ENCODE results near the gene ADARB2.
"Not testable (repeated sequence)": the region's sequence is repeated elsewhere in the genome, so short reads cannot be mapped to it uniquely, and the experiment has no call there.

ADARB2 gene

DNA sequence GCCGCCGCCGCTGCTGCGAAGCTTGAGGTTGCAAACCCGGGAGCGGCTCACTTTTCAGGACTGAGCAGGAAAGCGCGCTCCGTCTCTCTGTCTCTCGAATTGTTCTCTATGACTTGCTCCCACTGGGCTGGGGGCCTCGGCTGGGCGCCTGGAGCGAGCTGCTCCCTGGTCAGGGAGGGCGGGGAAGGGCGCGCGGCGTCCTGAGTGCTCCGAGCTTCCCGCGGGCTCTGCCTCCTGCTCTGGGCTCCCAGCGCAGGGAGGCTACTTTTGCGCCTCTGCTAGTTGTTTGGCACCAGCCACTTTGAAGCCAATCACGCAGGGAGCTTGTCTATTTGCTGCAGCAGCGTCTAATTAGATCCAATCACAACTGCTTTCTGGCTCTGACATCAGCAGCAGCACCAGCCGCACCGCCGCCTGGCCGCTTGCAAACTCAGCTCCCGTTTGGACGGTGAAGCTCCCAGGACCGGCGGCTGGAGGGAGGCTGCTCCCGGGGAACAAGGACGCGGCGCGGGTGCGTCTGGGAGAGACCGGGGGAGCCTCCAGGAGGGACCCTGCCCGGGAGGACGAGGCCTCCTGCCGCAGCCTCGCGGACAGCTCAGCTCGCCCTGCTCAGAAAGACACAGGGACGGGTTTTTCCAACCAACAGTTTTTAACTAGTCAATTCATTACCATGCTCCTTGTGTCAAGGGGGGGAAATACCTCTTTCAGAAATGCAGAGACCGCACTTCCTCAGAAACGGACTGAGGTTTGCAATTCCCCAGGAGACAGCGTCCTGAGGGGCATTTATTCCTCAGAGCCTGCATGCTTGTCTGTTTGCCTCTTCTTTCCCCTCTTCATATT, at the start of gene ADARB2:
ADARB2 (minus strand) TSS at position 304 of the 840 bp plus-strand sequence.
- peak in 1 of 3 donors; percentile 17 for DNase-seq (ENCODE audit: low read depth in 2 of 3, low spot score in 1 of 3)

DNA sequence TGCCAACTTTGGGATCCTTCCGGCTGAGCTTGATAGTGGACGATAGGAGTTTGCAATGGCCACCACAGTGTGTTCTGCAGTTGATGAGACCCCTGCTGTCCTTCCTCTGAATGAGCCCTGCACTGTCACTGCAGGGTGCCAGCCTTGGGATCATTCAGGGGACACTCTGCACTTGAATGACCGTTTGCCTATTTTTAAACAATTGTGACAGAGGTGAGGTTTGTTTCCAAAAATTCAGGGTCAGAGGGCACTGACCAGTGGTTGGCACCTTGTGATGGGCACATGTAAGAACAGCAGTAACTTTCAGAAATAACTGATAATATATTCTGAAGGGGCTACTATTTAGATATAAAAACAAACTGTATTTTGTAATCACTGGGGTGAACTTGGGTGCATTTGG, 48.5 kb upstream of the ADARB2 start:
- no peak for DNase-seq (ENCODE audit: low read depth in 2 of 3, low spot score in 1 of 3)

DNA sequence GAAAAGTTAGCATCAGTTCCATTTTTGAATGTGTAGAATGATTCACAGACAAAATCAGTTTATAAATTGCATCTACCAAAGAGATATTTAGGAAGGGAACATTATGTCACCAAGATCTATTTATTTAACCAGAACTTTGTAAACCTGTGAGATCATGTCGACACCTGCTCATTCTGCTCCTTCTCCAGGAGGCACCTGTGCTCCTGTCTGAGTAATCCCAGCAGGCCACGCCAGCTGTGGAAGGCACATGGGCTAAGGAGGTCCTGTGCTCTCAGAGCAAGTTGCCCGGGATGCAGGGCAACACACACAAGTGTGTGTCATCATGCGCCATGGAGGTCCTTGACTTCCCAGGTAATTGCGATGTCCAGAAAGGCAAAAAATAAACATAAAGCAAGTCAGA, 45.5 kb upstream of the ADARB2 start:
- no peak for DNase-seq (ENCODE audit: low read depth in 2 of 3, low spot score in 1 of 3)

DNA sequence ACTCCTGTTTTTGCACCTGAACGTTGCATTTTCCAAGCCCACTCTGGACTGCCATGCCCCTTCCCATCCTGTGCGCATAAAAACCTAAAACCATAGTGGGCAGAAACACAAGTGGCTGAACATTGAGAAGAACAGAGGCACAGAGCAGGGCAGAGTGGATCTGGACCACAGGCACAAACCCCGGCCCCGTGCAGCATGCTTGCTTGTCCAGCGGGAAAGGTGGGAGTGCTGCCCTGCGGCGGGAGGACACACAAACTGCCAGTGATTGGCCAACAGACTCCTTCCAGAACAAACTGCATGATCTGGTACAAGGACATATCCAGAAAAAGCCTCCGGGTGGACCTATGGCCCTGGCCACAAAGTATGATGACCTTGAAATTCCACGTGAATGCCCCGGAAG, 42.5 kb upstream of the ADARB2 start:
- no peak for DNase-seq (ENCODE audit: low read depth in 2 of 3, low spot score in 1 of 3)

DNA sequence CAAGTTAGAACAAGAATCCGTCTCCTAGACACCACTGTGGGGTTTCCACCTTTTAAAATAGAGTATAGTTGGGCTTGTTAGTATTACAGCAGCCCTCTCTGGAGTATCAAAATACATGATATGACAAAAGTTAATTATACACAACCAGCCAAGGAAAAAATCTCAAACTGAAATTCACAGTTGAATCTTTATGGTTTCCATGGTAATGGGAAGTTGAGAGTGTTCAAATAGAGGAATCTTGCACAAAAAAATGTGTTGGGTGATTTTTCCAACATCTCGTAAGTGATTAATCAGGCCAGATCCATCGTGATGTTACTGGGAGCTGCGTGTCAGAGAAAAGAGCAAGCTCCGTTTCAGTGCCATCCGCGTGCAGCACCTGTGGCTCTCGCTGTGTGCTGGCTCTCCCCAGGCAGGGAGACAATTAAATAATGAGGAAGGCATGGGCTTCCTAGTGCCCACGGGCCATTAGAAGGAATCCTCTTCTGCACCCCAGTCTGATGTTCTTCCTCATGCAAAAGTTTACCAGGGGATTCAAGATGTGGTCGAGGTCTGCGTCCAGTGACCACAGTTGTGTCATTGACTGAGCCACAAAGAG, 41.1 kb upstream of the ADARB2 start:
- no peak for DNase-seq (ENCODE audit: low read depth in 2 of 3, low spot score in 1 of 3)

DNA sequence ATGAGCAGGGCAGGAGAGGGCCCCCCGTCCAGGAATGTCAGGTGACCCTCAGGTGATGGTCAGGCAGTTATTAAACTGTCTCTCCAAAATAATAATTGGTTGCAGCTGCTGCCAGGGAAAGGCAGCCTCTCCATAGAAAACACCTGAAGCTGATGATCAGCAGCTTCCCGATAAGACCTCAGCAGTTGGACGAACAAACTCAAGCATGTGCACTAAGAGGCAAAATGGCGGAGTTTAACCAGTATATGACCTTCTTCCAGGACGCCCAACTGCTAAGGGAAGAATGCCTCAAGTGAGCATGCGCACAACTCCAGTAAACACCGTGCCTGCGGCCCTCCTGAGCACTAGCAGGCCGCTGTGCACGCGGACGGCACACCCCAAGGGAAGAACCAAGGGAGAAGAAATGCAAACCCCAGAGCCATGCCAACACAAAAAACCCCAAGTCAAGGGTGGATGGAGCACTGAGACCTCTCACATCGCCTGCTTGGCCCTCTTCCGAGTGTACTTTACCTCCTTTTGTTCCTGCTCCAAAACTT, 38.9 kb upstream of the ADARB2 start:
- DNase-seq (ENCODE audit: low read depth in 2 of 3, low spot score in 1 of 3) = no peak

DNA sequence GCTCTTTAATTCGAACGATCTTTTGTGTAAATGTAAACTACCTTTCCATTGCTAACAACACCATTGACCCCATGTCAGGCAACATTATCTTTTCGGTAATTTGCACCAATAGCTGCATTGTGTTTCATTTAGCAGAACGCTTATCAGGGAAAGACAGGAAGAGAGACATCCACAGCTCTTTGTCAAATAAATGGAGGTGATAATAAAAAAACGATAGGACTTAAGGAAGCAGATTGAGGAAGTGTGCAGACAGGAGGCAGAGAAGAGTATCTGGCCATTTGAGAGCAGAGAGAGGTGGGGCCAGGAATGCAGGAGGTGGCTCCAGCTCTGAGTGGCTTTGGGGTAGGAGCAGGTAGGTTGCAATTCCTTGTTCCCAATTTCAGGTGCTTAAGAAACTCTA, 37.5 kb upstream of the ADARB2 start:
- no peak for DNase-seq (ENCODE audit: low read depth in 2 of 3, low spot score in 1 of 3)

DNA sequence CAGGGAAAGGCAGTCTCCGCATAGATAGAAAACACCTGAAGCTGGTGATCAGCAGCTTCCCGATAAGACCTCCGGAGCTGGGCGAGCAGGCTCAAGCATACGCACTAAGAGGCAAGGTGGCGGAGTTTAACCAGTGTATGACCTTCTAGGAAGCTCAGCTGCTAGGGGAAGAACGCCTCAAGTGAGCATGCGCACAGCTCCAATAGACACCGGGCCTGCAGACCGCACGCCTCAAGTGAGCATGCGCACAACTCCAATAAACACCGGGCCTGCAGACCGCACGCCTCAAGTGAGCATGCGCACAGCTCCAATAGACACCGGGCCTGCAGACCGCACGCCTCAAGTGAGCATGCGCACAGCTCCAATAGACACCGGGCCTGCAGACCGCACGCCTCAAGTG, 35.9 kb upstream of the ADARB2 start:
- DNase-seq (ENCODE audit: low read depth in 2 of 3, low spot score in 1 of 3) = not testable (repeated sequence)

DNA sequence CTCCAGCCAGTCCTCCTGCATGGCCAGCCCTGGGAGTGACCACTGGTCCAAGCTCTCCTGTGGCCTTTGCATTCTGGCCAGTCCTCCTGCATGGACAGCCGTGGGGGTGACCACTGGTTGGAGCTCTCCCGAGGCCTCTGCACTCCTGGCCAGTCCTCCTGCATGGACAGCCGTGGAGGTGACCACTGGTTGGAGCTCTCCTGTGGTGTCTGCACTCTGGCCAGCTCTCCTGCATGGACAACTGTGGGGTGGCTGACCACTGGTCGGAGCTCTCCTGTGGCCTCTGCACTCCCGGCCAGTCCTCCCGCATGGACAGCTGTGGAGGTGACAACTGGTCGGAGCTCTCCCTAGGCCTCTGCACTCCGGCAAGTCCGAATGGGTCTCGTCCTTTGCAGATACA, 28.7 kb upstream of the ADARB2 start:
- DNase-seq (ENCODE audit: low read depth in 2 of 3, low spot score in 1 of 3) = no peak

DNA sequence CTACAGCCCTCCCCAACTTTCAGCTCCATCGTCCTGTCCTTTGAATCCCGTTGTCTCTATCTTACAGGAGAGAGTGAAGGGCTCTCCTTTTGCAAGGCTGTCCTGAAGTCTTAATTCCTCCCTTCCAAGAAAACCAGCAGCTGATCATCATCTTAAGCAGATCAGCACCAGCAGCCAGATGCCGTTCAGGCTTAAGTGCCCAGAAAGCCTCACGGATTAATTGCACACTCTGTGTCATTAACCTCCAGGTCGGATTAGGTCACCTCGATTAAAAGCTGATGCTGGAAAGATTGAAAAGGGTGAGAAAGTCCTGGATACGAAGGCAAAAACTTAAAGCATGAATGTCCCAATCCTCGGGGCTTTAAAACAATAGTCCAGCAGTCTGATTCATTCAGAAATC, 24.8 kb upstream of the ADARB2 start:
- no peak for DNase-seq (ENCODE audit: low read depth in 2 of 3, low spot score in 1 of 3)

DNA sequence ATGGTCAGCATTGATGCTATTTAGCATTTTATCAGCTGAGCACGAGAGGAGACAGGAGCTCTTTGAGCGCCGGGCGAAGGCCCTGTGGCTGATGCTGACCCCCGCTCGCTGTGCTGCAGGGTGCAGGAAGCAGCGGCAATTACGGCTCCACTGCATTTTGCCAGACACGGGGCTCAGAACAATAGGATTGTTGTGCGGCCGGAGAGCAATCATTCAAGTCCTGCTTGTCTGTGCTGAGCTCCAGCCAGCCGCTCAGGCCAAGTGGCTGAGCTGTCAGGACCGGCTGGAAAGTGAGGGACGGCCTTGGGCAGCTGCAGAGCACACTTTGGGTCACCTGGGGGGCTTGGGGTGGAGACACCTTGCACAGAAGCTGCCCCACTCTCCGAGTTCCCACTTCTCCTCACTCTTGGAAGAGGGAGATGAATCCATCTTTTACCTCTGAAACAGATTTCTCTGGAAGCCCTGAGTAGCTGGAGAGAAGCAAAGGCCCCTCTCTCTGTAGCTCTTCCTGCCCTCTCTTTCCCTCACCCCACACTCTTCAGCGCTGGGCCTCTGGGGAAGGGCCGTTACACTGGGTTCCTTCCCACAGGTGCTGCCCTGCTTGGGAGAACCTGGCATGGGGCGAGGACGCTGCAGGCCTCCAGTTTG, 17.3 kb upstream of the ADARB2 start:
- no peak for DNase-seq (ENCODE audit: low read depth in 2 of 3, low spot score in 1 of 3)

DNA sequence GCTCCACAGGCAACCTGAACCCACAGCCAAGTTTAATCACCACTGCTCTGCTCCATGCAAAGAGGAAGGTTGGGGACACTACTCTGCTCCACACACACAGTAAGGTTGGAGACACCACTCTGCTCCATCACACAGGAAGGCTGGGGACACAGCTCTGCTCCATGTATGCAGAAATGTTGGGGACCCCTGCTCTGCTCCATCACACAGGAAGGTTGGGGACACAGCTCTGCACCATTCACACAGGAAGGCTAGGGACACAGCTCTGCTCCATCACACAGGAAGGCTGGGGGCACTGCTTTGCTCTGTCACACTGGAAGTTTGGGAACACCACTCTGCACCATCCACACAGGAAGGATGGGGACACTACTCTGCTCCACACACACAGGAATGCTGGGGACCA, 14.8 kb upstream of the ADARB2 start:
- DNase-seq (ENCODE audit: low read depth in 2 of 3, low spot score in 1 of 3) = no peak

DNA sequence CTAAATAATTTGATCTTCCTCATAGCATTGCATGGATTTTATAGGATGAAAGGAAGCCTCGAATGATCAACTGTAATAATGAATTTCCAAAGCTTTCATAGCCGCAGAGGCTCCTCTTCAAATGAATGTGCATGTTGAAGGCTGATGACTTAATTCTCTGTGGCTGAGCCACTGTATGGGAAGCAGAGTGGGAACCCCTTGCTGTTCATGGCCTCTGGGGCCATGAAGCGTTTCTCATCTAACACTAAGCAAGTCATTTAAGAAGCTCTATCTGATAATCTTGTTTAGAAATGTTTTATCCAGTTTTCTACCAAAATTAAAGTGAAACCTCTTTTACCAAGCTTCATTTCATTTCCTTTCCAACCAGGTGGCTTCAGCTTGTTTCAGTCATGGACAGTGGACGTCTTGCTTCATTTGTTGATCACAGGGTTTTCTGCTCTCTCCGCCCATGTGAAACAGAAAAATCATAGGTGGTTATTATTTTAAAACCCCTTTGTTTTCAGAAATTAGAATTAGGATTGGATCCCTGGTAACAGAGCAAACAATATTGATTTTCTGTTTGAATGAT, 10.3 kb upstream of the ADARB2 start:
- DNase-seq (ENCODE audit: low read depth in 2 of 3, low spot score in 1 of 3) = no peak

DNA sequence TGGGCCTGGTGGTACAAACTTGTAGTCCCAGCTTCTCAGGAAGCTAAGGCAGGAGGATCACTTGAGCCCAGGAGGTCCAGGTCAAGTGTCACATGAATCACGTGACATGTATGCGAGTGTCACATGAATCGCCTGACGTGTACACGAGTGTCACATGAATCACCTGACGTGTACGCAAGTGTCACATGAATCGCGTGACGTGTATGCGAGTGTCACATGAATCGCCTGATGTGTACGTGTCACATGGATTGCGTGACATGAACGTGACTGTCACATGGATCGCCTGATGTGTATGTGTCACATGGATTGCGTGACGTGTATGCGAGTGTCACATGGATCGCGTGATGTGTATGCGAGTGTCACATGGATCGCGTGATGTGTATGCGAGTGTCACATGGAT, 9.5 kb upstream of the ADARB2 start:
- no peak for DNase-seq (ENCODE audit: low read depth in 2 of 3, low spot score in 1 of 3)

DNA sequence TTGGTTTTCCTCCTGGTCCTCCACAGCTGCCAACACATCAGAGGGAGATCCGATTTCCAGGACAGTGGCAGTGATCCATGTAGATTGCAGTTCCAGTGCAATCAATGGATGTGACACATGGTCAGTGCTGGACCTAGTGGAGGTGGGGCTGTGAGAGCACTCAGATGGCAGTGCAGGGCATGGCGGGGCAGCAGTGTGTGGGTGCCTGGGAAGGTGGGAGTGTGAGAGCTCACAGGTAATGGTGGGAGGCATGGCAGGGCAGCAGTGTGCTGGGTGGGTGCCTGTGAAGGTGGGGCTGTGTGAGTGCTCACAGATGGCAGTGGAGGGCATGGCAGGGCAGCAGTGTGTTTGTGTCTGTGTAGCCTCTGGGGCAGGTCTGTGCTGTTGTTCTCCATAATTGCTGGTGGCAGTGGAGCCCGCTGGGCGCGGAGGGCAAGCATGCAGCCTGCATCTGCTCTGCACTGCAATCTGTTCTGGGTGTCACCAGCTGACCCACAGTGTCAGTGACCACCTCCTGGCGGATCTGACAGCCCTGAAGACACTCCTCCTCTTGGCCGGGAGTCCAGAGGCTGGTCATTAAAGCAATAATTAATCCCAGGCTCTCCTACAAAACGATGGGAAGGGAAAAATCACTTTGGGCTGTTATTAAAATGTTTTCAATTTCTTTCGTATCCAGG, 8.6 kb upstream of the ADARB2 start:
- no peak for DNase-seq (ENCODE audit: low read depth in 2 of 3, low spot score in 1 of 3)

DNA sequence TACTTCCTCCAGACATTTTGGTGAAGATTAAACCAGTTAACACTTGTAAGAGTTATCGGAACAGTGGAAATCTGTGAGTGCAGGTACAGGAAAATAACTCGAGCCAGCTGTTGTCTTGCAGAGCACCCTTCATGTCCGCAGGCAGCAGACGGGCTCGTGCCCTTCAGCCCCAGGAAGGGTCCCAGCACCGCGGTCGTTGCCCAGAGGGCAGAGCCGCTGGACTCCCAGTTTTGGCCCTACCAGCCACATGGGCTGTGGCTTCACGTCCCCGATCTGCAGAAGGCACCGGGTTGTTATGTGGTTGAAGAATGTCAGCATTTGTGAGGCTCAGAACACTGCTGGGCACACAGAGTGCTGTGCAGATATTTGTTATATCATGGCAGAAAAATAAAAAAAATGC, 7.2 kb upstream of the ADARB2 start:
- DNase-seq (ENCODE audit: low read depth in 2 of 3, low spot score in 1 of 3) = no peak

DNA sequence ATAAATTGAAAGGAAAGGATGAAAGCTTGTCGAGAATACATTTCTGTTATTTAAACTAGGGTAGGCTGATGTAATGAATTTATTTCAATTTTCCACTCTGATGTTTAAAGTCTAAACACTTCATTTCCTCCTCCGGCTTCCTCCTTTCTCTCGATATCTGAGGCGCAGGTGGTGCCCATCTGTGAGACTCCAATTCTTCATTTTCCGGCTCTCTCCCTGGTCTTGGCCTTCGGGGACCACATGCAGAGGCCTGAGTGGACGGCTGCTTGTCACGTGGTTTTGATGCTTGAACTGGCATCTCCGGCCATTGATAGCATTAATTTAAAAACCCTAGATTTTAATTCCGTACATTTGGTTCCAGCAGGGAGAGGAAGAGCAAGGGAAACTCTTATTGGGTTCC, 5.8 kb upstream of the ADARB2 start:
- no peak for DNase-seq (ENCODE audit: low read depth in 2 of 3, low spot score in 1 of 3)

DNA sequence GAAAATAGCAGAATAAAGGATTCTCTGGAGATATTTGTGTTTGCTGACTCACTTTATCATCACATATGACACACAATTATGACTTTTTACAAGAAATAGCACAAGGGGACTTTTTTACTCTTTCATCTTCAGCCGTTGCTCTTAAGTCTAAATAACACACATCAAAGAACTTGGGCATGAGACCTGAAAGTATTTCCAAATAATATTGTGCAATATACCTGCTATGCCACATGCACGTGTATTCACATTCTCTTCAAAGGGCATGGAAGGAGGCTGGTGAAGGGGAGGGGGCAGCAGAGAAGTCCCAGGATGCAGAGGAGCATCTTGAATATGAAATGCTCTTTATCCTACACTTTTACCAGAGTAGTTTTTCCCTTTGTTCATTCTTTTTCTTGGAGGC, 4.1 kb upstream of the ADARB2 start:
- no peak for DNase-seq (ENCODE audit: low read depth in 2 of 3, low spot score in 1 of 3)

DNA sequence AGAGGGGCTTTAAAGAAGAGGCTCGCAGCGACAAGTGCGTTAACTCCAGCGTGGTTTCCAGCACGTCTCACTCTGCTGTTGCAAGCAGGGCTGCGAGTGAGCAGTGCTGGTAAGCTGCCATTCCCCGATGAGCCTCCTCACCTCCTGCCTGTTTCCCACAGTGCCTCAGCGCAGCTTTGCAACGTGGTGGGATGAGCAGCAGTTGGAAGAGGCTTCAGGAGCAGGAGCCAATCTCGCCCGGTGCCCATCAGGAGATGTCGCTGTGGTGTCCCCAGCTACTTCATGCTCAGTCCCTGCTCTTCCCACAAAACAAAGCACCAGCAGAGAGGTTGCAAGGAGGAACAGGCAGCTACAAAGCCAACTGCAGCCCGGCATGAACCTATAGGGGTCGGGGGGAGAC, 2.4 kb upstream of the ADARB2 start:
- DNase-seq (ENCODE audit: low read depth in 2 of 3, low spot score in 1 of 3) = no peak

DNA sequence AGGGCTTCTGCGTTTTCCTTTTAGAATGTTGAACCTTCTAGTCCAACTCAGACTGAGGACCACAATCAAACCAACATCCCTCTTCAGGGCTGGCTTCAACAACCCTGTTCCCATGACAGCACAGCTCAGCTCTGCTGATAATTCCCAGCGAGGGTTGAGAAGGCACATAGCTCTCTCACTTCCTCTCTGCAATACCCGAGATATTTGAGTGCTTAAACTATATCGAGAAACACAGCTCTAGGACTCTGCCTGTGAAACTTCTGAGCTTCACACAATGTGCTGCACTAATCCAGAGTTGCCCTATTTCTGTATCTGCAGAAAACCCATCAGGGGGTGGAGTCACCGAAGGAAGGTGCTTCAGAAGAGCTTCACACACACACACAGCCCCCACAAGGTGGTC, 1.6 kb upstream of the ADARB2 start:
- no peak for DNase-seq (ENCODE audit: low read depth in 2 of 3, low spot score in 1 of 3)

DNA sequence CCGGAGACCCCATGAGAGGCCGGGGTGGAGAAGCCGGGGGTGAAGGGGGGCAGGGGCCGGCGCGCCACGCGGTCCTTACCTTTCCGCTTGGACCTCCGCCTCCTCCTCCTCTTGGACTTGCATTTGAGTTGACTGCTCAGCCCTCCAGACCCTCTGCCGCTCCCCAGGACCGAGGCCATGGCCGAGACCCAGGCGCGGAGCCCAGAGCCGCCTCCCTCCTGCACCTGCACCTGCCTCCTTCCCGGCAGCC, 428 bp downstream of the ADARB2 start:
- no peak for DNase-seq (ENCODE audit: low read depth in 2 of 3, low spot score in 1 of 3)
